ENCODE measurements around the gene ARHGAP33.

The ARHGAP33 gene

DNA sequence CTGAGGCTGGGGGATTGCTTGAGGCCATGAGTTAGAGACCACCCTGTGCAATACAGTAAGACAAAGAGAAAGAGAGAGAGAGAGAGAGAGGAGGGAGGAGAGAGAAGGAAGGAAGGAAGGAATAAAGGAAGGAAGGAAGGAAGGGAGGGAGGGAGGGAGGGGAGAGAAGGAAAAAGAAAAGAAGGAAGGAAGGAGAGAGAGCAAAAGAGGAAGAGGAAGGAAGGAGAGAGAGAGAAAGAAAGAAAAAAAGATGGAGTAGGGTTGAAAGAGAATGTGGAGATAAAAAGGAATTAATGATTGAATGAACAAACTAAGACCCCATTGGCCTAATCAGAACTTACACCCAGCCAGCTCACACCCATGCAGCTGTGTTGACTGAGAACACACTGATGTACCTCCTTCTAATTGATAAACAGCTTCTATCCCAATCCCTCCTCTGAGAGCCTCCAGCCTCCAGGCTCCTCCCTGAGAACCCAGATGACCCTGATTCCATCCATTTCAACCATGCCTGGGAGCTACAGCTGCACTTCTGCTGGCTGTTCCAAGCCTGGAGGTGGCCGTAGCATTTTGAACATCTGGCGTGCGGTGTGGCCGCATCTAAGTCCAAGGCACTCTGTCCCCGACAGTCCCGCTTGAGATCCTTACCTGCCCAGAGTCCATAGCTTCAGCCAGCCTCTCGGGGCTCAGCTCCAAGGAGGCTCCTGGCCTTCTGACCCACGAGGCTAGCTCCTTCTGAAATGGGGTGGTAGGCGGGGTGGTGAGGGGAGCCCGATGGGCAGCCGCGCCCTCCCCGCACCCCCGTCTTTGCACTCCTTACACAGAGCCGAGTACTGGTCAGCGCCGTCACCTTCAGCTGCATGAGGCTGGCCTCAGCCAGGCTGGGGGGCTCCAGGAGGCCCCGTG is 36.2 kb downstream of the ARHGAP33 start:
- no peak overlapping the region for H3K9ac ChIP-seq (ENCODE audit: low read depth, low read length, poor library complexity, severe bottlenecking)
- H3K4me2 ChIP-seq (ENCODE audit: low read depth, low read length, poor library complexity, severe bottlenecking), result no peak overlapping the region
- no peaks in the 10 kb centered on the region for H3K36me3 ChIP-seq (ENCODE audit: insufficient read depth, low read length)
- no peaks in the 10 kb centered on the region for H4K20me1 ChIP-seq (ENCODE audit: insufficient read depth, low read length, poor library complexity, severe bottlenecking)
- no peaks in the 10 kb centered on the region for H3F3A ChIP-seq (ENCODE audit: low read depth)
- H3K4me3 ChIP-seq (ENCODE audit: low read length, poor library complexity, severe bottlenecking), result no peak overlapping the region
- TF ChIP-seq, protein P1, sequence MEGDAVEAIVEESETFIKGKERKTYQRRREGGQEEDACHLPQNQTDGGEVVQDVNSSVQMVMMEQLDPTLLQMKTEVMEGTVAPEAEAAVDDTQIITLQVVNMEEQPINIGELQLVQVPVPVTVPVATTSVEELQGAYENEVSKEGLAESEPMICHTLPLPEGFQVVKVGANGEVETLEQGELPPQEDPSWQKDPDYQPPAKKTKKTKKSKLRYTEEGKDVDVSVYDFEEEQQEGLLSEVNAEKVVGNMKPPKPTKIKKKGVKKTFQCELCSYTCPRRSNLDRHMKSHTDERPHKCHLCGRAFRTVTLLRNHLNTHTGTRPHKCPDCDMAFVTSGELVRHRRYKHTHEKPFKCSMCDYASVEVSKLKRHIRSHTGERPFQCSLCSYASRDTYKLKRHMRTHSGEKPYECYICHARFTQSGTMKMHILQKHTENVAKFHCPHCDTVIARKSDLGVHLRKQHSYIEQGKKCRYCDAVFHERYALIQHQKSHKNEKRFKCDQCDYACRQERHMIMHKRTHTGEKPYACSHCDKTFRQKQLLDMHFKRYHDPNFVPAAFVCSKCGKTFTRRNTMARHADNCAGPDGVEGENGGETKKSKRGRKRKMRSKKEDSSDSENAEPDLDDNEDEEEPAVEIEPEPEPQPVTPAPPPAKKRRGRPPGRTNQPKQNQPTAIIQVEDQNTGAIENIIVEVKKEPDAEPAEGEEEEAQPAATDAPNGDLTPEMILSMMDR (conservative IDR thresholded peaks at IDR 0.05; ENCODE audit: low read length), result no peak
- TF ChIP-seq EZH2phosphoT487 (IDR thresholded peaks at IDR 0.05; ENCODE audit: borderline replicate concordance), result no peak
- no peak overlapping the region for H2AFZ ChIP-seq (ENCODE audit: low read length)
- no peaks in the 10 kb centered on the region for H3K79me2 ChIP-seq (ENCODE audit: insufficient read depth, low read length)
- H3K9me2 ChIP-seq (replicated peaks; ENCODE audit: low read depth, low read length), result no peaks in the 10 kb centered on the region
- no peaks in the 10 kb centered on the region for H3K9me3 ChIP-seq (ENCODE audit: insufficient read depth, low read depth, low read length)
- H3K4me1 ChIP-seq (ENCODE audit: insufficient read depth, low read length, poor library complexity, severe bottlenecking), result no peaks in the 10 kb centered on the region
- H3K27me3 ChIP-seq (ENCODE audit: insufficient read depth, low read length, poor library complexity, severe bottlenecking), result no peaks in the 10 kb centered on the region

DNA sequence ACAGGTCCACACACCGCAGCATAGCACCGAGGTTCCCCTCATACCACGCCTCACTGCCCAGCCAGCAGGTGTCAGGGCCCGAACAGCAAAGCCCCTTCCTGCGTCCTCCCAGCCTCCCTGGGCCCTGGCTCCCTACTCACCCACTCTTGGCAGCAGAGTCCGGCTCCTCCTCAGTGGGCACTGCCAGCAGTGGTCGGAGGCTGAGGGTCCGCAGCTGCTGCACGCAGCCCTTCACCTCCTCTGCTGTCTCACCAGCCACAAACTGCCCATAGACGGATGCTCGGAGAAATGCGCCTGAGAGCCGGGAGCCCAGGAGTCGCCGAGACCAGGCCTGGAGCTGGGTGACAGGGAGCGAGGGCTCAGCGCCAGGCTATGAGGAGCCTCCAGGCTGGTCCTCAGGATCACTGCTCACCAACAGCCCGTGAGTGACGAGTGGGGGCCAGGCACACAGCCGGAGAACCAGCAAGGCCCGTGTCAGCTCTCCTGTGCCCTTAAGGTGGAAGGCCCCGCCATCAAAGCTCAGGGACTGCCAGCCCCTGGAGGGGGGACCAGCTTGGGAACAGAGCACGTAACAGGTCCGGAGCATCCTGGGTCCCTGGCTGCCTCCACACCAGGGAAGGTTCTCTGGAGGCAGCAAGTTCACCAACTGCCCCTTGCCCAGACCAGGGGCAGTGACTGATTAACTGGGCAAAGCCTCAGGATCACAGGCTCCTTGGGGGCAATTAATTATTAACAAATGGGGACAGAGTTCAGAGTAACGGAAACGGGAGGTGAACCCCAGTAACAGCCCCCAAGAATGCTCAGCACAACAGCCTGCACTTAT is 37.1 kb downstream of the ARHGAP33 start, which contains the start of gene PRODH2:
Gene PRODH2 (minus strand): TSS at position 626 of the 823 bp plus-strand sequence. CDS start 40 bp downstream, at position 586.
- Histone ChIP-seq H3K4me2 (ENCODE audit: low read depth, low read length, poor library complexity, severe bottlenecking) (no peak within 1 kb of the TSS), H4K20me1 (ENCODE audit: insufficient read depth, low read length, poor library complexity, severe bottlenecking) (no peaks in the 10 kb centered on the region), H3K36me3 (ENCODE audit: insufficient read depth, low read length) (no peaks in the 10 kb centered on the region), H3K79me2 (ENCODE audit: insufficient read depth, low read length) (no peaks in the 10 kb centered on the region), H3K27me3 (ENCODE audit: insufficient read depth, low read length, poor library complexity, severe bottlenecking) (no peaks in the 10 kb centered on the region), H2AFZ (ENCODE audit: low read length) (no peak within 1 kb of the TSS), H3K9me2 (replicated peaks; ENCODE audit: low read depth, low read length) (no peaks in the 10 kb centered on the region), H3K9me3 (ENCODE audit: insufficient read depth, low read depth, low read length) (no peaks in the 10 kb centered on the region), H3F3A (ENCODE audit: low read depth) (no peaks in the 10 kb centered on the region), H3K4me3 (ENCODE audit: low read length, poor library complexity, severe bottlenecking) (no peak within 1 kb of the TSS), H3K4me1 (ENCODE audit: insufficient read depth, low read length, poor library complexity, severe bottlenecking) (no peaks in the 10 kb centered on the region), H3K9ac (ENCODE audit: low read depth, low read length, poor library complexity, severe bottlenecking) (no peak within 1 kb of the TSS)
- no peak for TF ChIP-seq EZH2phosphoT487 (IDR thresholded peaks at IDR 0.05; ENCODE audit: borderline replicate concordance)
- TF ChIP-seq, protein P1 (conservative IDR thresholded peaks at IDR 0.05; ENCODE audit: low read length), result no peak

DNA sequence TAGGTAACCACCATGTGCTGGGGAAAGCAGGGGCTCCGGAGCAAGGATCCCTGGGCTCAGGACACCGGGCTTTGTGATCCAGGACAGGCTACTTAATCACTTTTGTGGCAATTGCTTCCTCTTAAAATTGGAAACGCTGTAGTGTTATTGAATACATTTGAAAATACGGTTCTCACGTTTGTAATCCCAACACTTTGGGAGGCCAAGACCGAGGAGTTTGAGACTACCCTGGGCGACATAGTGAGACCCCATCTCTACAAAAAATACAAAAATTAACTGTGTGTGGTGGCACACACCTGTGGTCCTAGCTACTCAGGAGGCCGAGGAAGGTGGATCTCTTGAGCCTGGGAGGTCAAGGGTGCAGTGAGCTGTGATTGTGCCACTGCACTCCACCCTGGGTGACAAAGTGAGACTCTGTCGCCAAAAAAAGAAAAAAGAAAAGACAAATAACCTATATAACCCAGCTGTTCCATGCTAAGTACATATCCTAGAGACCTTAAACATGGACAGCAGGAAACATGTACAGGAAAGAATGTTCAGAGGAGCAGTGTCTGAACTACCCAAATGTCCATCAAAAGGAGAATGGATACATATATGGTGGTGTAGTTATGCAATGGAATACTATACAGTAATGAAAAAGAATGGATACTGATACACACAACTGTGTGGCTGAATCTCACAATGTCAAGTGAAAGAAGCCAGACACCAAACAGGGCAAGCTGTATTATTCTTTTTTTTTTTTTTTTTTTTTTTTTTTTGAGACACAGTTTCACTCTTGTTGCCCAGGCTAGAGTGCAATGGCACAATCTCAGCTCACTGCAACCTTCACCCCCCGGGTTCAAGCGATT is 37.9 kb downstream of the ARHGAP33 start:
- Histone ChIP-seq H3F3A (ENCODE audit: low read depth) (no peaks in the 10 kb centered on the region), H4K20me1 (ENCODE audit: insufficient read depth, low read length, poor library complexity, severe bottlenecking) (no peaks in the 10 kb centered on the region), H3K9me3 (ENCODE audit: insufficient read depth, low read depth, low read length) (no peaks in the 10 kb centered on the region), H3K4me3 (ENCODE audit: low read length, poor library complexity, severe bottlenecking) (no peak overlapping the region), H3K4me1 (ENCODE audit: insufficient read depth, low read length, poor library complexity, severe bottlenecking) (no peaks in the 10 kb centered on the region), H3K36me3 (ENCODE audit: insufficient read depth, low read length) (no peaks in the 10 kb centered on the region), H3K9me2 (replicated peaks; ENCODE audit: low read depth, low read length) (no peaks in the 10 kb centered on the region), H3K9ac (ENCODE audit: low read depth, low read length, poor library complexity, severe bottlenecking) (no peak overlapping the region), H2AFZ (ENCODE audit: low read length) (no peak overlapping the region), H3K79me2 (ENCODE audit: insufficient read depth, low read length) (no peaks in the 10 kb centered on the region), H3K27me3 (ENCODE audit: insufficient read depth, low read length, poor library complexity, severe bottlenecking) (no peaks in the 10 kb centered on the region), H3K4me2 (ENCODE audit: low read depth, low read length, poor library complexity, severe bottlenecking) (no peak overlapping the region)
- no peak for TF ChIP-seq EZH2phosphoT487 (IDR thresholded peaks at IDR 0.05; ENCODE audit: borderline replicate concordance)
- TF ChIP-seq, protein P1 (conservative IDR thresholded peaks at IDR 0.05; ENCODE audit: low read length), result no peak

Measured in Loucy (cell line).